GM10847 (cell line): ENCODE data around the gene FGGY.

Experiments used
- POLR2A ChIP-seq: IDR thresholded peaks from 2 replicates; pipeline ENCODE4 v1.6.1; 2011; ENCODE audit not compliant: insufficient read length; ENCODE audit errors: extremely low read depth

FGGY gene

DNA sequence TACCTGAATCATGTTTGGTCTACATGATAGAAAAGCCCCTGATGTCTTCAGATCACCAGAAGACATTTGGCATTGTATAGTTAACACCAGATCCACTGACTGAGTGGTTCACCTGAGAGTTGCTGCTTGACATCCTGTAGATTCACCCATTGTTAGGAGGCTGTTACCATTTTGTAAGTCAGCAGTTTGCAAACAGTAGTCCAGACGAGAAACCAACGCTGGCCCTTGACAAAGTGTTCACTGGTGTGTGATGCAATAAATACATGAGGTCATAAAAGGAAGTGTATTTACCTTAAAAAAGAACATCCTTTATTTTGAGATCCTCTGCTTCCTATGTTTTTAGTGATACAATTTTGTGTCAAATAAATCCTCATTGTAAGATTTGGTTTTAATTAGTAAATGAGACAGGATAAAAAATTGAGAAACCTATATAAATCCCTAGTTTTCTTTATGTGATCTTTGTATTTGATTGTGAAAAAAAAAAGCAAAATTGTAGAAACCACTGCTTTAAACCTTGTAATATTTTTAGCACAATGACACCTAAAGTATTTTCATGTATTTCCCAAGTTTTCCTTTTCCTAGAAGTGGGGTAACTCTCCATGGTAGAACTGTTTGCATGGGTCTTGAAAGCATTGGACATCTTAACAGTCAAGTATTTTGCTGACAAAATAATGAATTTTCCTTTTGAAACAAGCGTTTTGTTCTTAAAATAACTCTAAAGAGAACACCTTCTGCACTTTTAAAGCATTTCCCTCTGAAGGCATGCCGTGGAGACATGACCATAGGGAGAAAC lies 204.3 kb downstream of the FGGY start:
- no peak for TF ChIP-seq POLR2A

DNA sequence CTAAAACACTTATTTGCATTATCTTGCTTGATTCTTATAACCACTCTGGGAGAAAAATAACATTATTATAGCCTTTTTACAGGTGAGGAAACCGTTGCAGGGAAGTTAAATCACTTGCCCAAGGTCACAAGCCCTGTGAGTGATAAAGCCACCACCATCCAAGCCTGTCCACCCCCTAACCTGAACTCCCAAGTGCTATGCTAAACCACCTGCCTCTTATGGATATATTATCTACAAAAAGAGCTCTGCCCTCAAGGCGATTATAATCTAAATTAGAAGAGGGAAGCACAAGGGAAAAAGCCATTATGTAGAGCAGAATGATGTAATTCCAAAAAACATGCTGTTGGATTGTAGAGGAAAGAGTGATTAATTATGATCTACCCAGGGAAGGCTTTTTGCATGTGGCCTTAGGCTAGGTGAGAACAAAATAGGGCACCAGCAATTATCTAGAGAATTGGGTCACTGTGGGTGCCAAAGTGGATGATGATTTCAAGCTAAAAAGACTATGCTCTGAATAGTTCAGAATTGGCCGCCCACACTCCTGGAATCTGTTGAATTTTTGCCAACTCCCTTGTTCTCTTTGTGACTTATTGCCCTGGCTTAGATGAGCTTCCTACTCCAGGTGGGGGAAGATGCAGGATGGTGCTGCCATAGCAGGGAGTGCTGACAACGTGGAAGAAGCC lies 205.3 kb downstream of the FGGY start:
- TF ChIP-seq POLR2A: no peak

DNA sequence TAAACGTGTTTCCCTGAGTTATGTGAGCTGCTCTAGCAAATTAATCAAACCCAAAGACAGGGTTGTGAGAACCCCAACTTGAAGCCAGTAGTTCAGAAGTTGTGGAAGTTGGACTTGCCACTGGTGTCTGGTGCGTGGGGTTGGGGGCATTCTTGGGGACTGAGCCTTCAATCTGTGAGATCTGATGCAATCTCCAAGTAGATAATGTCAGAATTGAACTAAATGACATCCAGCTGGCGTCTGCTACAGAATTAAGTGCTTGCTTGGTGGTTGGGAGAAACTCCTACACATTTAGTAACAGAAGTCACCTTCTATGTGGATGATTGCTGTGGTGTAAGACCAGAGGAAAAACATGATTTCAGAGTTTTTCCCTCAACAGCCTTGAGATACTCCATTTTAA lies 207.4 kb downstream of the FGGY start:
- no peak for TF ChIP-seq POLR2A

DNA sequence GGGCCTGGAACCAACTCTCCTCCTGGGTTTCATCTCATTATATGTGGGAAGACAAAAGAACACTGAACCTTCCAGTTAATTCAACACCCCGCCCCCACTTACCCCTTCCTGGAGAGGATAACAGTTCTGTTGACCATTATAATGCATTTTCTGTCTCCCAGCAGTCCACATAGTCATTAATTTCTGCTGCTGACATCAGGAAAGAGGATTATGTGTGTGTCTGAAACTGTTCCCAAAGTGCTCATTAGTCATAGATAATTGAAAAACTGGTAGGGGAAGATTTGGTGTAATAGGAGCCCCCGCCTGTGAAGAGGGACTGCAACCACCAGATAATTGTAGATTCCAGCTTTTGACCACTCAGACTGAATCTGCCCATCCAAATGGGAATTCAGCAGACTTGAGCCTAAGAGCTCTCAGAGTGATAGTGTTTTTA lies 208.7 kb downstream of the FGGY start:
- TF ChIP-seq POLR2A: no peak

DNA sequence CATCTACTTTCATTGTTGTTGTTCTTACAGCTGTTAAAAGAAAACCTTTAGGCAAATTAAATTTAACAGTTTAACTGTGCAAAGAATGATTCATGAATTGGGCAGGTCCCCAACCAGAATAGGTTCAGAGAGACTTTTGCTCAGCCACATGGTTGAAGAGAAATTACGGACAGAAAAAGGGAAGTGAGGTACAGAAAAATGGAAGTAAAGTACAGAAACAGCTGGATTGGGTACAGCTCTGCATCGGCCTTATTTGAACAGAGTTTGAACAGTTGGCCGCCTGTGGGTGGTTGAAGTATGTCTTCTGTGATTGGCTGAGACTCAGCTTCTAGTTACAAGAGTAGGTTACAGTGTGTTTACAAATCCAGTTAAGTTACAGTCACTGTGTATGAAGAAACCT lies 210.1 kb downstream of the FGGY start:
- no peak for TF ChIP-seq POLR2A

DNA sequence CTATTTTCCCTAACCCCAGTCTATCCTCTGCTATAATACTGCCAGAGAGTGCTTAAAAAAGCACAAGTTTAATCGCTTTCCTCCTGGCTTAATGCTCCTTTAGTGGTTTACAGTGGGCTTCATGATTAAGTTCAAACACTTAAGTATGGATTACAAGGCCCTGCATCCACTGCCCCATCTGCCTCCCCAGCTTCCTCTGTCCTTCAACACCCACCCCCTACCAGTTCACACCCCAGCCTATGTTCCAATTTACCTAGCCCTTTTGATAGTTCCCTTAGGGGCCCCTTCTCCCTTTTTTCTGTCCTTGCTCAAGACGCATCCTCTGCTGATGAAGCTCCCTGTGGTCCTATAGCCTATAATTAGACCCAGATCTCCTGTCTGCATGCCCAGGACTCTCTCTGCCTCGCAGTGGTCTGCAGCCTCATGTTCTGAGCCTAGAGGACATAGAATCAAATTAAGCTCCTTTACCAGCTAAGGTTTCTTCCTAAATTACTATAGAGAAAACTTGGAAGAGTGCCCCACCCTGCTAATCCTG lies 212.5 kb downstream of the FGGY start:
- TF ChIP-seq POLR2A: no peak

DNA sequence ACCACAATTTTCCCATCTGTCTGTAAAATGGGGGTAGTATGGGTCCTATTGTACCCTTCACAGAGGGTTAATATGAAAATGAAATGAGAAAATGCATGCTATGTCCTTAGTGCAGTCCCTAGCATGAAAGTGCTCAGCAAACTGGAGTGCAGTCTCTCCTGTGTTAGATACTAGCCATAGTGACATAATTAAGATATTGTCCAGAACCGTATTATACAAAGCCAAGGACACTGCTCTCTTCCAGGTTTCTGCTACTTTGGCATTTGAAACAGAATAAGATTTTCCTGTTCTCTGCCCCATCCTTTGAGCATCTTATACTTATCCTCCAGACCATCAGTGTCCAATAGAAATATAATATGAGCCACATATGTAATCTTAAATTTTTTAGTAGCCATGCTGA lies 213.4 kb downstream of the FGGY start:
- no peak for TF ChIP-seq POLR2A

DNA sequence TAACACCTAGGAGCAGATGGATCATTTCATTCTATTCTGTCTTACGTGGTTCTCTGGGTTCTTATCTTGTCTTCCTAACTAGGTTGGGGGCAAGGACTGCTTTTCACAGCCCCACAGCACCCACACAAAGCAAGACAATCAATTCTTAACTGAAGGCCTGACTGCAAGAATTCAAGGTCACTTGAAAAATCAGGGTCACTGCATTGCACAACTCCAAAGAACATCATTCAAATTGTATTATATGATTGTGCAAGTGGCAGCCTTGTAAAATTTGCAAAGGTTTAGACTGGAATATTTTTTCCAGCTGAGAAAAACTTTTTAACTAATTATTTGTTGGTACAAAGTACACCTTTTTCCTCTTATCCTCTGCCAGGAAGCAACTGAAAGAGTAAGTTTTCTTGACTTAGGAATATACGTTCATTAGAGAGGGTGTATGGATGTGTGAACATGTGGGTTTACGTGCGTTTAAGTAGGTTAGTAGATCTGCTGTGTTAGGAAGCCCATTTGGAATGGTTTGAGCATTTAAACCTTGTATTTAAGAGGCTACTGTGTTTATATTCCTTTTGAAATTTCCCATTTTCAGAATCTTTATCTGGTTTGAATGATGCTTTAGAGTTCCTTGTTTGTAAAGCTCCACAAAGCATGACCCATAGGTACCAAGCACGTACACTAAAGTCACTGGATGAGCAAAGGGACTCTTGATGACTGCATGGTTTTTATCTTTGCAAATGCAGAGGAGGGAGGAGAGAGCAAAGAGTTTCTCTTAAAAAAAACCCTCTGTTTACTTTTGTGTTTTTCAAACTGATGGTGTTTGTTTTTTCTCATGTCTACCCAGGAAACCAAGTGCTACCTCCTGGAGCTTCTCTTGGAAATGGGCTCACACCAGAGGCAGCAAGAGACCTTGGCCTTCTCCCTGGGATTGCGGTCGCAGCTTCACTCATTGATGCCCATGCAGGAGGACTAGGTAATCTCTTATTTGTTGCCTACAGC lies 214.9 kb downstream of the FGGY start:
- no peak for TF ChIP-seq POLR2A

DNA sequence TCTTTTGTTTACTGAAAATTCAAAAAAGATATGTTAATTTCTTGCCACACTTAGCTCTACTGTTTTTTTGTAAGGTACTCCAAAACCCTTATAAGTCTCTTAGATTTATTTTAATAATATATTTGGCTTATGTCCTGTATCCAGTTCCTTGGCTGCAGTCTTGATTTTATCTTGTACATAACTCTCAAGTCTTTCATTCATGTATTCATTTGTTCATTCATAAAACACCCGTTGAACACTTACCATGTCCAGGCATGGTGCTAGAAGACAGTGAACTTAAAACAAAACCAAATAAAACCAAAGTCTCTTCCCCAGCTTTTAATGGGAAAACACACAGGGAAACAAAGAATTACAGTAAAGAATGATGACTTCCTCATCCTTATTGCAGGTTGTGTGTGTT lies 215.8 kb downstream of the FGGY start:
- TF ChIP-seq POLR2A: no peak

DNA sequence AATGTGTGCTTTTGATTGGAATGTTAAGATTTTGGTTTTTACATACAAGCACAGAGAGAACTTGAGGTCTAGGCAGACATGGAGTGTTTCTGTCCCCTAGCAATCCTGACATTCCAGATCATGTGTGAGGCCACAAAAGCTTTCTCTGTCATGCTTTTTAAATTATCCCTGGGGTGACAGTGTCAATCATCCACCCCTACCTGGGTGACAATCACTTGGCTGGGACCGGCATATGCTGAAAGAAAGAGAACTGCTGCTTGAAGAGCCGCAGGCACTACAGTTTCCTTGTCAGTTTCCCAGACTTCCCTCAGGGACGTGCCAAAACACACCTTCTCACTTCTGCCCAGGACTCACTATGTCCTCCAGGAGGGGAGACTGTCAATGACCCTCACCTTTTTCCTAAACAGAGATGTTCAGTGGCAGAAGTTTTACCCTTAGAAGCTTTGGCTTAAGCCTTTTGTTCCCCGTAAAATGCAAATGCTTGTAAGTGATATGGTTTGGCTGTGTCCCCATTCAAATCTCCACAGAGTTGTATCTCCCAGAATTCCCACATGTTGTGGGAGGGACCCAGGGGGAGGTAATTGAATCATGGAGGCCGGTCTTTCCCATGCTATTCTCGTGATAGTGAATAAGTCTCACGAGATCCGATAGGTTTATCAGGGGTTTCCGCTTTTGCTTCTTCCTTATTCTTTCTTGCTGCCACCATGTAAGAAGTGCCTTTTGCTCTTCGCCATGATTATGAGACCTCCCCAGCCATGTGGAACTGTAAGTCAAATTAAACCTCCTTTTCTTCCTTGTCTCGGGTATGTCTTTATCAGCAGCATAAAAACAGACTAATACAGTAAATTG lies 217.4 kb downstream of the FGGY start:
- no peak for TF ChIP-seq POLR2A

DNA sequence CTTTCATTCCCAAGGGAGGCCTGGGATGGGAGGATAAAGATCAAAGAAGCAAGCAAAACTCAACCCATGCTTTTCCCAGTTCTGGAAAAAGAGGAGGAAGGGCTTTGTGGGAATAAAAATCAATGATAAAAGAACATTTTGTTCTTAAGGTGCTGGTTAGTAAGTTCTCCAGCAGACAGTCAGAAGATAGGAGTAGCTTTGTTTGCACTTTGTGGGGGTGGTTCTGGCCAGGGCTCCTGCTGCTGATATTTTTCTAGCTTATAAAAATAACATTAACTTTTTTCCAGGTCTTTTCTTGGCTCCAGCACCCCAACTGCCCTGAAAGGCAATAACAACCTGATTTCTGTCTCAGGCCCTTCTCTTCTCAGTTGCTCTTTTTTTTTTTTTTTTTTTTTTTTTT lies 220.0 kb downstream of the FGGY start:
- no peak for TF ChIP-seq POLR2A

DNA sequence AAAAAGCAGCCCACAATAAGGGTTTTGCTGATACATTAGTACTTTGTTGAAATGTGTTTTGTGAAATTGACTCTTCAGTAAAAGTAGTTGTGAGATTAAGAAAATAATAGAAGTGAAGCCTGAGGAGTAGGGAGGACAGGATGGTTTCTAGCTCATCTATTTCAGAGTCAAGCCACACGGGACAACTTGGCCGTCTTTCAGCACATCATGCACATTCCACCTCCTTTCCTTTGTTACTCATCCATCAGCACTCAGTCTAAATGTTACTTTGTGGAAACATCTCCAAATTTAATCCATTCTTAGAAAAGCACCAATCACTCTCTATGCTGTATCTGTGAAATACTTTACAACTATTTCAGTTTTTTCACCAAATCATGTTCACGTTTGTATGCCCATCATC lies 223.3 kb downstream of the FGGY start:
- no peak for TF ChIP-seq POLR2A

DNA sequence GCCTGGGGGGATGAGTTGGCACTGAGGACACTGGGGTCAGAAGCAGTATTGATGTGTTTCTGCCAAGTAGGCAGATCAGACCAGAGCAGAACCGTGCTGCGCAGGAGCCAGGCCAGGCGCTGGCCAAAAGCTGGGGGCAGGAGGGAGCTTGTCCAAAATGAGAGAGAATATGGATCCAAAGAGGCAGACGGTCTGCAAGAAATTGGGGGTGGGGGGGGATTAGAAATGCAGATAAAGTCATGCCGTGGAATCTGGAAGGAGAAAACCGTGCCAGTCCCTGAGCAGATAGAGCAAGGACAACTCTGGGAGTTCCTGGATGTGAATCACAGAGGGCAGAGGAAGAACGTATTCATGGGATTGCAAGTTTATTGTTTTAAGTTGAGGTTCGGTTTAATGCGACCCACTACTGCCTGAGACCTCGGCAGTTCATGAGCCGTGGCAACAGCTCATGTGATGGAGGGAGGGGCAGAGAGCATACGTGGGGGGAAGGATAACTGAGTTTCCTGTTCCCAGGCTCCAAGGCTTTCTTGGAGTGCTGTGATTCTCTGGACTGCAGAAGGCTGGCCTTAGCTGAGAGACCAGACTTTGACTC lies 224.0 kb downstream of the FGGY start:
- no peak for TF ChIP-seq POLR2A

DNA sequence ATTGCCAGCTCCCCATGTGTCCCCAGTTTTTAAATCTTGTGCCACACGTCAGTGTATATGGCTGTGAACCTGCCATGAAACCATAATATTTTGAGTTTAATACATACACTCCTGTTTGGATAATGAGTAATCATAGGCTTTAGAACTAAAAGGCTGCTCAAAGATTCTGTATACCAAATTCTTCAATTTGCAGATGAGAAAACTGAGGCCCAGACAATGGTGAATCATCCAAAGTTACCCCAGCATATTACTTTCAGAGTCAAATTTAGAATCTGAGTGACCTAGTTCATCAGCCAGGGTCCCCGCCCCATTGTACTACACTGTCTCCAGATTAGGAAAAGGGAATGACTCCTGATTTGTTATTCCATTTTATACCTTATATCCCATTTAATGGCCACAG lies 224.6 kb downstream of the FGGY start:
- TF ChIP-seq POLR2A: no peak
